Natural killer cell (primary cell): Measurements from ENCODE around the gene BRD3. TPM values are rescaled to one million over a fixed set of nuclear protein-coding genes. Genes with fewer than 3 reads are reported as not detected.

ENCODE experiments used
- ATAC-seq, 3 donors: fragments of 150-1000 bp in 2 of 3; fragments of 200-7000 bp in 1 of 3; cut with Tn5 transposase; 1 replicate in 1 of 3; 2 replicates in 2 of 3; pipeline ENCODE4 v1.10.0; 2021; ENCODE audit warnings: mild to moderate bottlenecking in 2 of 3, moderate library complexity in 2 of 3
- DNase-seq, 2 donors: peaks; one replicate each; pipeline versions ENCODE4 v3.0.0 to v3.0.0-alpha.2; 2013 to 2021; ENCODE audit warnings: mixed read lengths in 1 of 2
- H3K27ac ChIP-seq: one replicate; pipeline ENCODE4 v1.5.1; 2013; ENCODE audit warnings: mild to moderate bottlenecking, low read length
- H3K27me3 ChIP-seq: one replicate; pipeline ENCODE4 v1.6.1; 2013; ENCODE audit warnings: low read length; ENCODE audit not compliant: control insufficient read depth, insufficient read depth
- H3K36me3 ChIP-seq: one replicate; pipeline ENCODE4 v1.6.1; 2013; ENCODE audit warnings: low read length; ENCODE audit not compliant: control insufficient read depth, insufficient read depth
- H3K4me1 ChIP-seq: one replicate; pipeline ENCODE4 v1.6.1; 2013; ENCODE audit warnings: low read length; ENCODE audit not compliant: control insufficient read depth, insufficient read depth
- H3K4me3 ChIP-seq: one replicate; pipeline ENCODE4 v1.5.1; 2013; ENCODE audit warnings: low read length
- H3K9me3 ChIP-seq: one replicate; pipeline ENCODE4 v1.6.1; 2013; ENCODE audit warnings: low read length; ENCODE audit not compliant: control insufficient read depth, insufficient read depth
- H3K27ac Mint-ChIP-seq, 2 donors: one replicate each; pipeline ENCODE4 v1.8.0; 2022; ENCODE audit warnings: mild to moderate bottlenecking in 2 of 2, mixed read lengths in 2 of 2, moderate library complexity in 1 of 2
- H3K27me3 Mint-ChIP-seq, 2 donors: one replicate each; pipeline ENCODE4 v1.8.0; 2022; ENCODE audit warnings: low read depth in 2 of 2, mixed read lengths in 2 of 2
- H3K36me3 Mint-ChIP-seq: one replicate; pipeline ENCODE4 v1.8.0; 2022; ENCODE audit warnings: mixed read lengths
- H3K4me1 Mint-ChIP-seq, 2 donors: one replicate each; pipeline ENCODE4 v1.8.0; 2022; ENCODE audit warnings: mixed read lengths in 2 of 2
- H3K4me3 Mint-ChIP-seq: one replicate; pipeline ENCODE4 v1.8.0; 2022; ENCODE audit warnings: mild to moderate bottlenecking, moderate library complexity, mixed read lengths
- H3K9me3 Mint-ChIP-seq, 2 donors: one replicate each; pipeline ENCODE4 v1.8.0; 2022; ENCODE audit warnings: mixed read lengths in 2 of 2
- CTCF ChIP-seq: fragments of 200-600 bp; IDR thresholded peaks from one replicate; pipeline ENCODE4 v1.8.0; 2022; ENCODE audit warnings: antibody characterized with exemption
- WGBS: methylation state at CpG from one replicate; pipeline ENCODE4 v1.1.7; 2013; ENCODE audit warnings: missing lambda C conversion rate; ENCODE audit not compliant: insufficient coverage; 5-methylcytosine and 5-hydroxymethylcytosine counted together
- intact Hi-C: fragments of 100-400 bp; cut with micrococcal nuclease; formaldehyde crosslinking; loops from one replicate; pipeline ENCODE4 v1.14.2; 2022
- total RNA-seq, 4 donors: library from RNA; stranded (reverse); fragments of 120-200 nt in 1 of 4; gene quantifications; one replicate each; pipeline versions ENCODE4 v1.2.3 to v1.2.4, GENCODE V29; 2013 to 2022

The BRD3 gene
- total RNA-seq, 3 donors from 2014 or later (not counting 1 experiment from before 2014, with no cell fraction given): 52.8 to 63.0 (median 52.8) TPM

- Histone ChIP-seq H3K27ac (no peak overlapping the region), H3K27me3 (no peaks in the 10 kb centered on the region), H3K4me1 (no peaks in the 10 kb centered on the region), H3K9me3 (no peaks in the 10 kb centered on the region), H3K36me3 (peaks cover 64% of the 10 kb centered on the region), H3K4me3 (no peak overlapping the region)
- H3K4me1 Mint-ChIP-seq: peaks cover 0 to 3% of the 10 kb centered on the region in 2 donors
- no peak for DNase-seq
- H3K4me3 Mint-ChIP-seq: no peak overlapping the region
- no peak for TF ChIP-seq CTCF
- intact Hi-C loops: no loop called here
- H3K36me3 Mint-ChIP-seq: peaks cover under 1% of the 10 kb centered on the region
- no peaks in the 10 kb centered on the region for H3K27me3 Mint-ChIP-seq
- H3K27ac Mint-ChIP-seq: no peak overlapping the region
- 95% methylated on average over 12 of the region's 12 CpGs for WGBS
- no peak for ATAC-seq
- no peaks in the 10 kb centered on the region for H3K9me3 Mint-ChIP-seq
Measured at GRCh38 chr9:134044944-134045343, 22.9 kb downstream of the BRD3 start.

DNA sequence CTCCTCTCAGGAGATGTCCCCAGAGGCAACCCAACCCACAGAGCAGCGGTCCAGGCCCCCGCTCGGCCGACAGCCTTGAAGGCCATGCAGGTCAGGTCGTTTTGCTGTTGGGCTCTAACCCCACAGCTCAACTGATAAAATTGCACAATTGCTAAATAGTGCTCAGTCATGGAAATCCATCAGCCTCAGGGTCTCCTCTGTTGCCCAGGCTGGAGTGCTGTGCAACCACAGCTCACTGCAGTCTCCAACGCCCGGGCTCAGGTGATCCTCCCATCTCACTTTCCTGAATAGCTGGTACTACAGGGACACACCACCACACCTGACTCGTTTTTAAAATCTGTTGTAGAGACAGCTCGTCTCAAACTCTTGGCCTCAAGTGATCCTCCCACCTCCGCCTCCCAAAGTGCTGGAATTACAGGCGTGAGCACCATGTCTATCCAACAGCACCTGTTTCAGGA, 24.3 kb downstream of the BRD3 start:
- H3K9me3 Mint-ChIP-seq: no peaks in the 10 kb centered on the region
- Histone ChIP-seq H3K36me3 (peaks cover 68% of the 10 kb centered on the region), H3K9me3 (no peaks in the 10 kb centered on the region), H3K4me3 (no peak overlapping the region), H3K4me1 (no peaks in the 10 kb centered on the region), H3K27me3 (no peaks in the 10 kb centered on the region), H3K27ac (no peak overlapping the region)
- H3K4me1 Mint-ChIP-seq: peaks cover 0 to 10% of the 10 kb centered on the region in 2 donors
- H3K27ac Mint-ChIP-seq: no peak overlapping the region
- no peak for TF ChIP-seq CTCF
- WGBS: 94% methylated on average over 11 of the region's 11 CpGs
- no peak overlapping the region for H3K4me3 Mint-ChIP-seq
- ATAC-seq (no peak), DNase-seq (no peak)
- peaks cover 8% of the 10 kb centered on the region for H3K36me3 Mint-ChIP-seq
- no peaks in the 10 kb centered on the region for H3K27me3 Mint-ChIP-seq
- intact Hi-C loops: no loop called here

- intact Hi-C loops: no loop called here
Measured at GRCh38 chr9:134041649-134041962, 26.2 kb downstream of the BRD3 start.

More at GRCh38 chr9:134041649-134041962, 26.2 kb downstream of the BRD3 start:
- Histone ChIP-seq H3K9me3 (no peaks in the 10 kb centered on the region), H3K36me3 (peaks cover 49% of the 10 kb centered on the region), H3K27ac (no peak overlapping the region), H3K4me3 (no peak overlapping the region), H3K4me1 (no peaks in the 10 kb centered on the region), H3K27me3 (no peaks in the 10 kb centered on the region)
- WGBS: 97% methylated on average over 16 of the region's 16 CpGs
- Mint-ChIP-seq H3K27me3 (no peaks in the 10 kb centered on the region), H3K9me3 (no peaks in the 10 kb centered on the region), H3K27ac (no peak overlapping the region), H3K4me3 (no peak overlapping the region), H3K4me1 (peaks cover 0 to 10% of the 10 kb centered on the region in 2 donors), H3K36me3 (peaks cover 8% of the 10 kb centered on the region)
- no peak for TF ChIP-seq CTCF
- ATAC-seq (no peak), DNase-seq (no peak)
